Dendritic cell treated with granulocyte-macrophage colony-stimulating factor and Interleukin-4, amounts not matched to agents 40 ng/mL and 50 ng/mL, for 4 days (primary cell): Measurements from ENCODE around the gene SPDYE4.

ENCODE experiments used
- H3K27ac Mint-ChIP-seq: one replicate; pipeline ENCODE4 v1.8.0; 2022; ENCODE audit warnings: mild to moderate bottlenecking, mixed read lengths
- H3K27me3 Mint-ChIP-seq: one replicate; pipeline ENCODE4 v1.8.0; 2022; ENCODE audit warnings: mild to moderate bottlenecking, mixed read lengths
- H3K36me3 Mint-ChIP-seq: one replicate; pipeline ENCODE4 v1.8.0; 2022; ENCODE audit warnings: low read depth, mixed read lengths
- H3K4me1 Mint-ChIP-seq: one replicate; pipeline ENCODE4 v1.8.0; 2022; ENCODE audit warnings: low read depth, mixed read lengths
- H3K4me3 Mint-ChIP-seq: one replicate; pipeline ENCODE4 v1.8.0; 2022; ENCODE audit warnings: mild to moderate bottlenecking, moderate library complexity, mixed read lengths
- H3K9me3 Mint-ChIP-seq: one replicate; pipeline ENCODE4 v1.8.0; 2022; ENCODE audit warnings: mixed read lengths
- intact Hi-C: fragments of 100-400 bp; cut with micrococcal nuclease; formaldehyde crosslinking; loops from one replicate; pipeline ENCODE4 v1.15.0; 2022

The SPDYE4 gene

GRCh38 chr17:8794636-8795035 lies 36.3 kb upstream of the SPDYE4 start:
- H3K9me3 Mint-ChIP-seq: peaks cover 8% of the 10 kb centered on the region
- peaks cover 38% of the 10 kb centered on the region for H3K36me3 Mint-ChIP-seq
- intact Hi-C loops: no loop called here
- H3K27ac Mint-ChIP-seq: peak overlapping the region; percentile 65
- H3K4me1 Mint-ChIP-seq: peaks cover 49% of the 10 kb centered on the region
- no peak overlapping the region for H3K4me3 Mint-ChIP-seq
- H3K27me3 Mint-ChIP-seq: no peaks in the 10 kb centered on the region

GRCh38 chr17:8793649-8794048 lies 35.3 kb upstream of the SPDYE4 start:
- Mint-ChIP-seq H3K4me1 (peaks cover 52% of the 10 kb centered on the region), H3K9me3 (peaks cover 8% of the 10 kb centered on the region), H3K27me3 (no peaks in the 10 kb centered on the region), H3K36me3 (peaks cover 29% of the 10 kb centered on the region), H3K4me3 (no peak overlapping the region), H3K27ac (peak overlapping the region; percentile 65)
- intact Hi-C loops: no loop called here

- Mint-ChIP-seq H3K27ac (peak overlapping the region; percentile 16), H3K27me3 (no peaks in the 10 kb centered on the region), H3K4me1 (peaks cover 52% of the 10 kb centered on the region), H3K36me3 (peaks cover 19% of the 10 kb centered on the region), H3K9me3 (peaks cover 8% of the 10 kb centered on the region), H3K4me3 (no peak overlapping the region)
- intact Hi-C loops: no loop called here
Measured at GRCh38 chr17:8792646-8793045, 34.3 kb upstream of the SPDYE4 start.

GRCh38 chr17:8791910-8792270 lies 33.5 kb upstream of the SPDYE4 start:
- intact Hi-C loops: no loop called here
- peaks cover 11% of the 10 kb centered on the region for H3K36me3 Mint-ChIP-seq
- H3K27me3 Mint-ChIP-seq: no peaks in the 10 kb centered on the region
- H3K27ac Mint-ChIP-seq: peak overlapping the region; percentile 16
- H3K4me3 Mint-ChIP-seq: no peak overlapping the region
- H3K4me1 Mint-ChIP-seq: peaks cover 52% of the 10 kb centered on the region
- peaks cover 8% of the 10 kb centered on the region for H3K9me3 Mint-ChIP-seq

- no peak overlapping the region for H3K4me3 Mint-ChIP-seq
- intact Hi-C loops: no loop called here
- H3K27ac Mint-ChIP-seq: no peak overlapping the region
- H3K4me1 Mint-ChIP-seq: peaks cover 52% of the 10 kb centered on the region
- peaks cover 8% of the 10 kb centered on the region for H3K9me3 Mint-ChIP-seq
- no peaks in the 10 kb centered on the region for H3K27me3 Mint-ChIP-seq
- H3K36me3 Mint-ChIP-seq: peaks cover 6% of the 10 kb centered on the region
Measured at GRCh38 chr17:8791248-8791909, 33.0 kb upstream of the SPDYE4 start.

GRCh38 chr17:8789743-8790142 lies 31.4 kb upstream of the SPDYE4 start:
- H3K27me3 Mint-ChIP-seq: no peaks in the 10 kb centered on the region
- no peak overlapping the region for H3K4me3 Mint-ChIP-seq
- no peaks in the 10 kb centered on the region for H3K36me3 Mint-ChIP-seq
- H3K4me1 Mint-ChIP-seq: peaks cover 44% of the 10 kb centered on the region
- intact Hi-C loops: loop anchor here (10.0 kb wide), 1 partner anchor 215 kb away; no protein-coding TSS in a partner anchor
- peak overlapping the region; percentile 11 for H3K27ac Mint-ChIP-seq
- peaks cover 8% of the 10 kb centered on the region for H3K9me3 Mint-ChIP-seq

GRCh38 chr17:8788998-8789397 lies 30.7 kb upstream of the SPDYE4 start:
- no peaks in the 10 kb centered on the region for H3K36me3 Mint-ChIP-seq
- H3K4me1 Mint-ChIP-seq: peaks cover 37% of the 10 kb centered on the region
- no peak overlapping the region for H3K4me3 Mint-ChIP-seq
- no peak overlapping the region for H3K27ac Mint-ChIP-seq
- intact Hi-C loops: loop anchor here (10.0 kb wide), 1 partner anchor 214 kb away; no protein-coding TSS in a partner anchor
- peaks cover 8% of the 10 kb centered on the region for H3K9me3 Mint-ChIP-seq
- no peaks in the 10 kb centered on the region for H3K27me3 Mint-ChIP-seq

- Mint-ChIP-seq H3K4me1 (peaks cover 28% of the 10 kb centered on the region), H3K27ac (peak overlapping the region; percentile 22), H3K36me3 (no peaks in the 10 kb centered on the region), H3K27me3 (no peaks in the 10 kb centered on the region), H3K9me3 (no peaks in the 10 kb centered on the region), H3K4me3 (no peak overlapping the region)
- intact Hi-C loops: loop anchor here (1.0 to 10.0 kb wide), 3 partner anchors 31 to 375 kb away; no protein-coding TSS in a partner anchor
Measured at GRCh38 chr17:8785547-8786413, 27.4 kb upstream of the SPDYE4 start.

- H3K27me3 Mint-ChIP-seq: no peaks in the 10 kb centered on the region
- peaks cover 39% of the 10 kb centered on the region for H3K4me1 Mint-ChIP-seq
- intact Hi-C loops: loop anchor here (10.0 kb wide), 1 partner anchor 207 kb away; no protein-coding TSS in a partner anchor
- peak overlapping the region; percentile 46 for H3K27ac Mint-ChIP-seq
- H3K36me3 Mint-ChIP-seq: no peaks in the 10 kb centered on the region
- no peak overlapping the region for H3K4me3 Mint-ChIP-seq
- no peaks in the 10 kb centered on the region for H3K9me3 Mint-ChIP-seq
Measured at GRCh38 chr17:8782176-8782575, 23.8 kb upstream of the SPDYE4 start.

- H3K36me3 Mint-ChIP-seq: no peaks in the 10 kb centered on the region
- H3K4me1 Mint-ChIP-seq: peaks cover 43% of the 10 kb centered on the region
- no peaks in the 10 kb centered on the region for H3K9me3 Mint-ChIP-seq
- H3K27me3 Mint-ChIP-seq: no peaks in the 10 kb centered on the region
- peak overlapping the region; percentile 46 for H3K27ac Mint-ChIP-seq
- intact Hi-C loops: loop anchor here (10.0 kb wide), 1 partner anchor 207 kb away; no protein-coding TSS in a partner anchor
- H3K4me3 Mint-ChIP-seq: no peak overlapping the region
Measured at GRCh38 chr17:8781776-8782175, 23.4 kb upstream of the SPDYE4 start.

GRCh38 chr17:8776881-8777280 lies 18.5 kb upstream of the SPDYE4 start:
- intact Hi-C loops: no loop called here
- Mint-ChIP-seq H3K27me3 (no peaks in the 10 kb centered on the region), H3K4me1 (peaks cover 51% of the 10 kb centered on the region), H3K4me3 (no peak overlapping the region), H3K36me3 (no peaks in the 10 kb centered on the region), H3K9me3 (peaks cover 9% of the 10 kb centered on the region), H3K27ac (peak overlapping the region; percentile 73)

GRCh38 chr17:8776248-8776647 lies 17.9 kb upstream of the SPDYE4 start:
- Mint-ChIP-seq H3K36me3 (no peaks in the 10 kb centered on the region), H3K9me3 (peaks cover 9% of the 10 kb centered on the region), H3K4me1 (peaks cover 45% of the 10 kb centered on the region), H3K27me3 (no peaks in the 10 kb centered on the region), H3K4me3 (no peak overlapping the region), H3K27ac (peak overlapping the region; percentile 73)
- intact Hi-C loops: no loop called here

- peaks cover 11% of the 10 kb centered on the region for H3K4me1 Mint-ChIP-seq
- intact Hi-C loops: no loop called here
Measured at GRCh38 chr17:8766731-8767130, 8.4 kb upstream of the SPDYE4 start.

GRCh38 chr17:8762012-8762411 lies 3.7 kb upstream of the SPDYE4 start:
- peaks cover 10% of the 10 kb centered on the region for H3K9me3 Mint-ChIP-seq
- H3K27ac Mint-ChIP-seq: no peak overlapping the region
- no peak overlapping the region for H3K4me3 Mint-ChIP-seq
- no peaks in the 10 kb centered on the region for H3K36me3 Mint-ChIP-seq
- intact Hi-C loops: no loop called here
- H3K27me3 Mint-ChIP-seq: peaks cover 11% of the 10 kb centered on the region
- no peaks in the 10 kb centered on the region for H3K4me1 Mint-ChIP-seq

More at GRCh38 chr17:8766731-8767130, 8.4 kb upstream of the SPDYE4 start:
- no peak overlapping the region for H3K4me3 Mint-ChIP-seq
- peaks cover 8% of the 10 kb centered on the region for H3K9me3 Mint-ChIP-seq
- H3K27me3 Mint-ChIP-seq: peaks cover 8% of the 10 kb centered on the region
- H3K27ac Mint-ChIP-seq: no peak overlapping the region
- no peaks in the 10 kb centered on the region for H3K36me3 Mint-ChIP-seq
